ENCODE measurements around the gene CCDC57.

CCDC57 gene

DNA sequence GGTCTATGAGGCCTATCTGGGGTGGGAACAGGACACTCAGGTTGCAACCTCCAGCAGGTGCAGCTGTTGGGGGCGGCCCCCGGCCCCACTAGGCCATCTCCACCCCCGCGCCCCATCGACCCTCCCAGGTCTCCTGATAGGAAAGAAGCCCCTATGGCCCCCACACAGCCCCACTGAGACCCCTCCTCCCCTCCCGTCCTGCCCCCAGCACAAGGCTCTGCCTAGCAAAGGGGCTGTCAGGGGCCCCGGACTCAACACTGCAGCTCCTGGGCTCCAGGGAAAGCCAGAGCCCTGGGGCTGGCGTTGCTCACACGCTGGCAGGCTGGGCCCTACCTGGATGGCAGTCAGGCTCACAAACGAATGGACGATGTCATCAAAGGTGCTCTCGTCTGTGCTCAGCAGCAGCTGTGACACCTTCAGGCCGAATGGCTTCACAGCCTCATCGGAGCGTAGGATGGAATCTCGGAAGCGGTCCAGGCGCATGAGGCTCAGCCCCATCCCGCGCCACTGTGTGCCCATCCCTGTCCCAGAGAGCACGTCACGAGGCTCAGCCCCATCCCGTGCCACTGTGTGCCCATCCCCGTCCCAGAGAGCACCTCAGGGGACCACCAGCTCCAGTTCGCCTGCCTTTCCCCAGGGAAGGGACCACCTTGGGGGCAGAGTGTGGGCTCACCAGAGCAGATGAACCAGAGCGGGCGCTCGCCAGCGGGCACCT, 121.9 kb downstream of the CCDC57 start:
- DNase-seq = no peak
- H3K9me2 ChIP-seq (replicated peaks; ENCODE audit: insufficient read depth, low read length) = no peaks in the 10 kb centered on the region
- no peaks in the 10 kb centered on the region for H3F3A ChIP-seq (ENCODE audit: insufficient read depth, low read length)
- H3K79me2 ChIP-seq (ENCODE audit: low read length) = peaks cover 39% of the 10 kb centered on the region
- H4K20me1 ChIP-seq (ENCODE audit: insufficient read depth, low read length) = no peaks in the 10 kb centered on the region
- peaks cover 10% of the 10 kb centered on the region; the same call in 1 of the 2 replicates for H3K36me3 ChIP-seq (replicated peaks; ENCODE audit: insufficient read depth, low read length)
- H3K27ac ChIP-seq (ENCODE audit: low read length) = no peak overlapping the region
- no peaks in the 10 kb centered on the region for H3K27me3 ChIP-seq (replicated peaks; ENCODE audit: insufficient read depth, low read length)
- no peak overlapping the region for H2AFZ ChIP-seq (ENCODE audit: low read length)
- no peaks in the 10 kb centered on the region for H3K9me3 ChIP-seq (replicated peaks; ENCODE audit: insufficient read depth, low read length)
- H3K4me2 ChIP-seq (ENCODE audit: low read depth, low read length) = no peak overlapping the region
- TF ChIP-seq EZH2phosphoT487 (IDR thresholded peaks at IDR 0.05; ENCODE audit: low read length) (no peak), EZH2 (optimal IDR thresholded peaks at IDR 0.05; ENCODE audit: low read depth, low read length) (no peak)
- TF ChIP-seq, protein P1, sequence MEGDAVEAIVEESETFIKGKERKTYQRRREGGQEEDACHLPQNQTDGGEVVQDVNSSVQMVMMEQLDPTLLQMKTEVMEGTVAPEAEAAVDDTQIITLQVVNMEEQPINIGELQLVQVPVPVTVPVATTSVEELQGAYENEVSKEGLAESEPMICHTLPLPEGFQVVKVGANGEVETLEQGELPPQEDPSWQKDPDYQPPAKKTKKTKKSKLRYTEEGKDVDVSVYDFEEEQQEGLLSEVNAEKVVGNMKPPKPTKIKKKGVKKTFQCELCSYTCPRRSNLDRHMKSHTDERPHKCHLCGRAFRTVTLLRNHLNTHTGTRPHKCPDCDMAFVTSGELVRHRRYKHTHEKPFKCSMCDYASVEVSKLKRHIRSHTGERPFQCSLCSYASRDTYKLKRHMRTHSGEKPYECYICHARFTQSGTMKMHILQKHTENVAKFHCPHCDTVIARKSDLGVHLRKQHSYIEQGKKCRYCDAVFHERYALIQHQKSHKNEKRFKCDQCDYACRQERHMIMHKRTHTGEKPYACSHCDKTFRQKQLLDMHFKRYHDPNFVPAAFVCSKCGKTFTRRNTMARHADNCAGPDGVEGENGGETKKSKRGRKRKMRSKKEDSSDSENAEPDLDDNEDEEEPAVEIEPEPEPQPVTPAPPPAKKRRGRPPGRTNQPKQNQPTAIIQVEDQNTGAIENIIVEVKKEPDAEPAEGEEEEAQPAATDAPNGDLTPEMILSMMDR (IDR thresholded peaks at IDR 0.05; ENCODE audit: low read length) = no peak
- no peak overlapping the region for H3K9ac ChIP-seq (ENCODE audit: low read length)
- no peak overlapping the region for H3K4me3 ChIP-seq (ENCODE audit: low read length)
- no peaks in the 10 kb centered on the region; the same call in 1 of the 2 replicates for H3K4me1 ChIP-seq (ENCODE audit: low read length)

DNA sequence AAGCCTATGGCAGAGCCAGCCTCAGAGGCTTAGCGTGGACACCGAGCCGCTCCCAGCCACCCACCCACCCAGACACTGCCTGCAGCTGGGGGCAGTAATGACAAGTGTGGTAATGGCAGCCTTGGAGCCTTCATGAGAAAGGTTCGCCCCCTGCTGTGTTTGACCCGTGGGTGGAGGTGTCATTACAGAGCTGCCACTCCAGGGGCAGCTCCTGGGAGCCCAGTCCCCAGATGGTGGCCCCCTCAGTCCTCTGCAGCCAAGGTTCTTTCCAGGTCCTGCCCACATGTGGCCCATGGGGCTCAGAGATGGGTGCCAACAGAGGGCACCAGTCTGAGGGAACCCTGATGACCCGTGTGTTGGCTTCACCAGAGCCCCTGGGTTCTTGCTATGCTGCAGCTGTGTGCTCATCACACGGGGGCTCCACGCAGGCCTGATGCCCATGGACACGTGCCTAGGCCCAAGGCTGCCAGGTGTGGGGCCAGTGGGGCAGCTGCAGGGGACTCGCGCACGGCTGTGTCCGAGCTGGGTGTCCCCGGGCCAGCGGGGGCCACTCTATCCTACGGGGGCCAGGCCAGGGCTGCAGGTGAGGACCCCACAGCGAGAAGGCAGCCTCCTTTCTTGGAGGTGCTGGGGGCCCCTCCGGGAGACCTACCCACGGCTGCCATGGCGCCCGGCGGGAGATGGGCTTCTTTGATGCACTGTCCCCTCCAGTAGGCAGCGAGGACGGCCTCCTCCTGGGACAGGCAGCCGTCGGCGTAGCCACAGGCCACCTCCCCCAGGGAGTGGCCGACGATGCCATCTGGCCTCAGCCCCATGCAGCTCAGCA, 122.7 kb downstream of the CCDC57 start:
- Histone ChIP-seq H3K27ac (ENCODE audit: low read length) (no peak overlapping the region), H3K9ac (ENCODE audit: low read length) (no peak overlapping the region), H3K4me1 (ENCODE audit: low read length) (no peaks in the 10 kb centered on the region)

DNA sequence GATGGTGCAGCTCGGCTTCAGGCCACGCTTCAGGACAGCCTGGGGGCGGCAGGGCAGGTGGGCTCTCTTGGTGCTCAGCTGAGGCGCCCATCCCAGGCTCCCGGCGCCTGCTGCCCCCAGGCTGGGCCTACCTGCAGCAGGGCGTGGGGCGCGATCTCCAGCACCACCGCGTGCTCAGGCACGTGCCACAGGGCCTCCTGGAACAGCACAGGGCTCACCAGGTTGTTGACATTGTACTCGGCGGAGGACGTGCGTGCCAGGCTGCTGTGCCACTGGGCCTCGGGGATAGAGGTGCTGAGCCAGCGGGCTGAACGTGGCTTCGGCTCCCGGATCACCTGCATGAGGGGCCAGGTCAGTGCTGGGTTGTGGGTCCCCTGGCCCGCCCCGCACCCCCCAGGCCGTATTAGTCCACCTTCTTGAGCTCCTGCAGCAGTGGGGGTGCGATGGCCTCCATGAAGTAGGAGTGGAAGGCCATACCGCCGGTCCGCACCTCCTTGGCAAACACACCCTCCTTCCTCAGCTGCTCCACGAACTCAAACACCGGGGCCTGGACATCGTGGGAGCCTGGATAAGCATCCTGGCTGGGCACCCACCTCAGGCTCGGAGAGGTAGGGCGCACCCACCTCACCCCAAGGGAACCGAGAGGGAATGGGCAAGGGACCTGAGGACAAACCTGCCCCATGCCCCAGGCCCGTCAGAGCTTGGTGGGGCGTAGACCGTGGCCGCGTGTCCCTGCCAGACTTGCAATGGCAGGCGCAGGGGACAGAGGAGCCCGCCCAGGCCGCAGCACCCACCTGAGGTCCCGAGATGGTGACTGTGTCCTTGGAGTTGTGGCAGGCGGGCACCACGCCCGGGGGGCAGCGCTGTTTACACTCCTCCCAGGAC, 123.6 kb downstream of the CCDC57 start:
- H3F3A ChIP-seq (ENCODE audit: insufficient read depth, low read length) = no peaks in the 10 kb centered on the region
- H3K9ac ChIP-seq (ENCODE audit: low read length) = no peak overlapping the region
- no peak overlapping the region for H2AFZ ChIP-seq (ENCODE audit: low read length)
- no peak for DNase-seq
- TF ChIP-seq EZH2 (optimal IDR thresholded peaks at IDR 0.05; ENCODE audit: low read depth, low read length) (no peak), EZH2phosphoT487 (IDR thresholded peaks at IDR 0.05; ENCODE audit: low read length) (no peak)
- TF ChIP-seq, protein P1 (IDR thresholded peaks at IDR 0.05; ENCODE audit: low read length) = no peak
- H3K4me1 ChIP-seq (ENCODE audit: low read length) = no peaks in the 10 kb centered on the region
- no peak overlapping the region for H3K4me3 ChIP-seq (ENCODE audit: low read length)
- H3K4me2 ChIP-seq (ENCODE audit: low read depth, low read length) = no peak overlapping the region
- no peaks in the 10 kb centered on the region for H3K27me3 ChIP-seq (replicated peaks; ENCODE audit: insufficient read depth, low read length)
- no peak overlapping the region for H3K27ac ChIP-seq (ENCODE audit: low read length)
- H3K9me3 ChIP-seq (replicated peaks; ENCODE audit: insufficient read depth, low read length) = no peaks in the 10 kb centered on the region
- peaks cover 28% of the 10 kb centered on the region for H3K79me2 ChIP-seq (ENCODE audit: low read length)
- no peaks in the 10 kb centered on the region for H3K9me2 ChIP-seq (replicated peaks; ENCODE audit: insufficient read depth, low read length)
- no peaks in the 10 kb centered on the region for H4K20me1 ChIP-seq (ENCODE audit: insufficient read depth, low read length)
- peaks cover 12% of the 10 kb centered on the region for H3K36me3 ChIP-seq (replicated peaks; ENCODE audit: insufficient read depth, low read length)

More for the DNA sequence above, 122.7 kb downstream of the CCDC57 start:
- no peaks in the 10 kb centered on the region for H4K20me1 ChIP-seq (ENCODE audit: insufficient read depth, low read length)
- no peak overlapping the region for H3K4me2 ChIP-seq (ENCODE audit: low read depth, low read length)
- DNase-seq = no peak
- TF ChIP-seq, protein P1 (IDR thresholded peaks at IDR 0.05; ENCODE audit: low read length) = no peak
- TF ChIP-seq EZH2 (optimal IDR thresholded peaks at IDR 0.05; ENCODE audit: low read depth, low read length) = no peak
- peaks cover 10% of the 10 kb centered on the region; the same call in 1 of the 2 replicates for H3K36me3 ChIP-seq (replicated peaks; ENCODE audit: insufficient read depth, low read length)
- H3K27me3 ChIP-seq (replicated peaks; ENCODE audit: insufficient read depth, low read length) = no peaks in the 10 kb centered on the region
- no peak overlapping the region for H3K4me3 ChIP-seq (ENCODE audit: low read length)
- no peak overlapping the region for H2AFZ ChIP-seq (ENCODE audit: low read length)
- H3K9me3 ChIP-seq (replicated peaks; ENCODE audit: insufficient read depth, low read length) = no peaks in the 10 kb centered on the region
- peaks cover 32% of the 10 kb centered on the region for H3K79me2 ChIP-seq (ENCODE audit: low read length)
- H3K9me2 ChIP-seq (replicated peaks; ENCODE audit: insufficient read depth, low read length) = no peaks in the 10 kb centered on the region
- H3F3A ChIP-seq (ENCODE audit: insufficient read depth, low read length) = no peaks in the 10 kb centered on the region

Data from MM.1S (cell line).